ENCODE results near the gene TXNDC2. TPM values are rescaled to one million over a fixed set of nuclear protein-coding genes. Genes with fewer than 3 reads are reported as not detected.

Gene TXNDC2
- total RNA-seq, 3 donors from 2014 or later (not counting 1 experiment from before 2014, with no cell fraction given): not detected

DNA sequence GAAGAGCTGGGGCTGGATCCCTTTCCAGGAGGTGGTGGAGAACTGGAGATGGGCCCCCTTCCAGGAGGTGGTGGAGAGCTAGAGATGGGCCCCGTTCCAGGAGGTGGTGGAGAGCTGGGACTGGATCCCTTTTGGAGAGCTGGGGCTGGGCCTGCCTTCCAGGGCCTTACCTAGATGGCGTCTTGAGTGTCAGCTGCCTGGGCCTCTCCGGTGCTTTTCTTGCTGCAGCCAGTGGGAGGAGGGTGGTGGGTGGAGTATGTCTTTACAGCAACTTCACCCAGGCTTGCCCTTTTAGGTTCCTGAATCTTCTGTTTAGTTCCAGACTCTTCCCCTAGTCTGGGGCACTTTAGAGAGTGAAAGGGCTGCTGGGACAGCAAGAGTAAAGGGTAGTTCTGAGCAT lies 19.1 kb upstream of the TXNDC2 start:
- H3K4me1 Mint-ChIP-seq: no peaks in the 10 kb centered on the region
- H3K36me3 Mint-ChIP-seq: peaks cover 11% of the 10 kb centered on the region
- no peak for DNase-seq
- H3K9me3 Mint-ChIP-seq: peaks cover 4 to 9% of the 10 kb centered on the region in 2 donors
- H3K4me3 ChIP-seq (ENCODE audit: low read length): no peak overlapping the region
- peaks cover 12 to 16% of the 10 kb centered on the region in 2 donors for H3K27me3 Mint-ChIP-seq (ENCODE audit: low read depth in 2 of 2)
- no peak overlapping the region for H3K27ac ChIP-seq (ENCODE audit: low read length)
- ATAC-seq: no peak
- H3K27me3 ChIP-seq (ENCODE audit: control insufficient read depth, insufficient read depth, low read length): peaks cover 3% of the 10 kb centered on the region
- H3K36me3 ChIP-seq (ENCODE audit: control insufficient read depth, insufficient read depth, low read length): no peaks in the 10 kb centered on the region
- H3K4me1 ChIP-seq (ENCODE audit: control insufficient read depth, insufficient read depth, low read length): no peaks in the 10 kb centered on the region
- H3K27ac Mint-ChIP-seq: no peak overlapping the region
- no peak overlapping the region for H3K4me3 Mint-ChIP-seq
- intact Hi-C loops (cut with micrococcal nuclease): no loop called here
- peaks cover 15% of the 10 kb centered on the region for H3K9me3 ChIP-seq (ENCODE audit: control insufficient read depth, insufficient read depth, low read length)
- 92% methylated on average over 3 of the region's 3 CpGs for WGBS (ENCODE audit: insufficient coverage)
- TF ChIP-seq CTCF (IDR thresholded peaks at IDR 0.05): no peak

DNA sequence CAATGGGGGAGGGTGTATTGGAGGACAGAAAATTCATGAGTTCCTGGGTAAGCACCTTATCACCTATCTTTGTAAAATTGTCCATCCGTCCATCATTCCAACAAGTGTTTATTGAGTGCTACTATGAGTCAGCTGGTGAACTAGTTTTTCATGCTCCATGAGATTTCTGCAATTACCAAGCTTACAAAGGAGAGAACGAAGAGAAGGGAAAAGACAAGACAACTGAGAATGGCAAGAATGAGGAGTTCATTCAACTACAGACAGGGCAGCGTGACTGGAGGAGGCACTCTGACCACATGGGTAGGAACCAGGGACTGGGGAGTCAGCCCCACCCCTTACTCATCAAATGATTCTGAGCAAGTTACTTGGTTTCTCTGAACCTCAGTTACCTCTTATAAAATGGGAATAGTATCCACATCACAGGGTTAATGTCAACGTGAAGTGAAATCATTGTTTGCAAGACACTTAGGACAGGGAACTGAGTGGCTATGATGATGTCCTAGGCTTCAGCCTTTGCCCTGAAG lies 18.6 kb upstream of the TXNDC2 start:
- DNase-seq (no peak), ATAC-seq (no peak)
- Histone ChIP-seq H3K9me3 (ENCODE audit: control insufficient read depth, insufficient read depth, low read length) (peaks cover 15% of the 10 kb centered on the region), H3K36me3 (ENCODE audit: control insufficient read depth, insufficient read depth, low read length) (no peaks in the 10 kb centered on the region), H3K27me3 (ENCODE audit: control insufficient read depth, insufficient read depth, low read length) (peaks cover 3% of the 10 kb centered on the region), H3K4me3 (ENCODE audit: low read length) (no peak overlapping the region), H3K4me1 (ENCODE audit: control insufficient read depth, insufficient read depth, low read length) (no peaks in the 10 kb centered on the region), H3K27ac (ENCODE audit: low read length) (no peak overlapping the region)
- intact Hi-C loops (cut with micrococcal nuclease): no loop called here
- H3K36me3 Mint-ChIP-seq: peaks cover 11% of the 10 kb centered on the region
- TF ChIP-seq CTCF (IDR thresholded peaks at IDR 0.05): no peak
- no peak overlapping the region for H3K4me3 Mint-ChIP-seq
- H3K9me3 Mint-ChIP-seq: peaks cover 4 to 9% of the 10 kb centered on the region in 2 donors
- no peak overlapping the region for H3K27ac Mint-ChIP-seq
- H3K27me3 Mint-ChIP-seq (ENCODE audit: low read depth in 2 of 2): peaks cover 13 to 16% of the 10 kb centered on the region in 2 donors
- H3K4me1 Mint-ChIP-seq: no peaks in the 10 kb centered on the region
- 86% methylated on average over 3 of the region's 4 CpGs for WGBS (ENCODE audit: insufficient coverage)

- no peaks in the 10 kb centered on the region for H3K36me3 ChIP-seq (ENCODE audit: control insufficient read depth, insufficient read depth, low read length)
These were observed 16.7 kb upstream of the TXNDC2 start for GRCh38 chr18:9868857-9869714.

More at GRCh38 chr18:9868857-9869714, 16.7 kb upstream of the TXNDC2 start:
- Mint-ChIP-seq H3K4me1 (no peaks in the 10 kb centered on the region), H3K36me3 (peaks cover 11% of the 10 kb centered on the region), H3K27ac (no peak overlapping the region), H3K9me3 (peaks cover 4 to 9% of the 10 kb centered on the region in 2 donors), H3K27me3 (ENCODE audit: low read depth in 2 of 2) (peaks cover 13 to 16% of the 10 kb centered on the region in 2 donors), H3K4me3 (no peak overlapping the region)
- peaks cover 3% of the 10 kb centered on the region for H3K27me3 ChIP-seq (ENCODE audit: control insufficient read depth, insufficient read depth, low read length)
- no peak overlapping the region for H3K4me3 ChIP-seq (ENCODE audit: low read length)
- no peak overlapping the region for H3K27ac ChIP-seq (ENCODE audit: low read length)
- peaks cover 15% of the 10 kb centered on the region for H3K9me3 ChIP-seq (ENCODE audit: control insufficient read depth, insufficient read depth, low read length)
- no peaks in the 10 kb centered on the region for H3K4me1 ChIP-seq (ENCODE audit: control insufficient read depth, insufficient read depth, low read length)
- no peak for DNase-seq
- ATAC-seq: no peak
- no peak for TF ChIP-seq CTCF (IDR thresholded peaks at IDR 0.05)
- intact Hi-C loops (cut with micrococcal nuclease): no loop called here
- WGBS (ENCODE audit: insufficient coverage): 72% methylated on average over 6 of the region's 6 CpGs
